Retina (tissue), 1 donor: ENCODE data around the gene RRH.
"Not testable (repeated sequence)": the region's sequence is repeated elsewhere in the genome, so short reads cannot be mapped to it uniquely, and the experiment has no call there.

Source experiments
- DNase-seq: peaks from one replicate; pipeline ENCODE4 v3.0.0-alpha.2; 2016

The RRH gene, protein sequence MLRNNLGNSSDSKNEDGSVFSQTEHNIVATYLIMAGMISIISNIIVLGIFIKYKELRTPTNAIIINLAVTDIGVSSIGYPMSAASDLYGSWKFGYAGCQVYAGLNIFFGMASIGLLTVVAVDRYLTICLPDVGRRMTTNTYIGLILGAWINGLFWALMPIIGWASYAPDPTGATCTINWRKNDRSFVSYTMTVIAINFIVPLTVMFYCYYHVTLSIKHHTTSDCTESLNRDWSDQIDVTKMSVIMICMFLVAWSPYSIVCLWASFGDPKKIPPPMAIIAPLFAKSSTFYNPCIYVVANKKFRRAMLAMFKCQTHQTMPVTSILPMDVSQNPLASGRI

DNA sequence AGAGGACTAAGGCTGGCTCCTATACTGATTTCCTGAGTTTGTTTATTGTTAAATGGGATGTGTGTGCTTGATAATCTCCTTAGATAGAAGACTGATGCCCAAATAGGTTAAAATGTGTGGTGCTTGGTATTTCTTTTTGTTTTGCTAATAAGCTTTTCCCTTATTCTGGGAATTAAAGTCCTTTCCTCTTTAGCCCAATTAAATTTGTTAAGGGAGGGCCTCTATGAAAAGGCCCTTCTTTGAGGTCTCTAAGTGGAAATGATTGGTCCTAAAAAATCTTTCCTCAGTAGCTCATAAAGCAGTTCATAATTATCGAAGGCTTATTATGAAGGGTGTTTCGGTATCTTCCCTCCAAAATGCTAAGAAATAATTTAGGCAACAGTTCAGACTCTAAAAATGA is at the start of gene RRH:
Gene RRH (plus strand): TSS at position 301 of the 400 bp plus-strand sequence. CDS start 56 bp downstream, at position 357.
- no peak for DNase-seq

DNA sequence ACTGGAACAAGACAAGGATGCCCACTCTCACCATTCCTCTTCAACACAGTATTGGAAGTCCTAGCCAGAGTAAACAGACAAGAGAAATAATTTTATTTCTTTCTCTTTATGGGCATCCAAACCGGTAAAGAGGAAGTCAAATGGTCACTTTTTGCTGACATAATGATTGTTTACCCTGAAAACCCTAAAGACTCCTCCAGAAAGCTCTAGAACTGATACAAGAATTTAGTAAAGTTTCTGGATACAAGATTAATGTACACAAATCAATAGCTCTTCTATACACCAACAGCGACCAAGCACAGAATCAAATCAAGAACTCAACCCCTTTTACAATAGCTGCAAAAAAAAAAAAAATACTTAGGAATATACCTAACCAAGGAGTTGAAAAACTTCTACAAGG is 45.7 kb upstream of the RRH start:
- DNase-seq = not testable (repeated sequence)

DNA sequence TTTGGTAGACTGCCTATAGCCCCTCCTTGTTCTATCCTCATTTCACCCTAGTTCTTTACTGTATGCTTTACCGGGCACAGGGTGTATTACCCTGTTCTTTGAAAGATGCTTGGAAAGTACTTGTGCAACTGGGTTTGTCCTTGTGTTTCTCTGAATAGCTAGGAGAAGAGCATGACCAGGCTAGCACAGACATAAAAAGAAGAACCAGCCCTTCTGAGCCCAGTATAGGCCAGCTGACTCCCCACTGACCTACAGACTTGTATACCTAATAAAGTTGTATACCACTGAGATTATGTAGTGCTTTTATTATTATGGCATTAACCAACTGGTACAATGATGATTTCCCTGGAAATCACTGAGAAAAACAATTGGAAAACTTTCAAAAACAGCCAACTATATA is 40.9 kb upstream of the RRH start:
- no peak for DNase-seq

DNA sequence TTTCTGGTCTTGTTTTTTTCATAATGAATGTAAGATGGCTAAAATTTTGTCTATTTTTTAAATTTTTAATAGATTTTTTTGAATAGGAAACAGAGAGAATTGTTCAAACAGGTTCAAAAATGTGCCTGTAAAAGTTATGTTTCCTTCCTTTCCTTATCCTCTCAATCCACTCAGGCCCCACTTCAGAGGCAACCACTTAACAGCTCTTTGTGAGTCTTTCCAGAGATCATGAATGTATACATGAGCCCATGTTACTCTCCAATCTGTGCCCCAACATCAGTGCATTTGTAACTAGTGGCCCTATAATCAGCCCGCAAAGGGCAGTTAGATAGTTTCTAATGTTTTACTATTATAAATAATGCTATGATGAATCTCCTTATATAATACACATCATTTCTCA is 40.0 kb upstream of the RRH start:
- DNase-seq = no peak

DNA sequence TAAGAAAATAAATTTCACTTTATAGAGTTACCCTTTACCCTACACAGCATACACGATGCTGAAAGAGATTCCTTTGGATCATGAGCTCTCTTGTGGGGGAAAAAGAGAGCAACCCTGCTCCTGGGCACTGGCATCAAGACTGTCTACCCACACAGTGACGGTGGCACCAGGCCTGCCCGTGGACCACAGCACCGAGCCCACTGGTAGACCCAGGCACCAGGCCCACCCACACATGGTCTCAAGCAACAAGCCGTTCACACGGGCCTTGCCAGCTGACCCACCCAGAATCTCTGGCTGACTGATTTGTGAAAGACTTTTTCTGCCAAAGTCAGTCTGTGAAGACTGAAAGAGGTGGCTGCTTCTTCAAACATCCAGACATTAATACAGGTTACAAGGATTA is 32.7 kb upstream of the RRH start:
- DNase-seq = no peak

DNA sequence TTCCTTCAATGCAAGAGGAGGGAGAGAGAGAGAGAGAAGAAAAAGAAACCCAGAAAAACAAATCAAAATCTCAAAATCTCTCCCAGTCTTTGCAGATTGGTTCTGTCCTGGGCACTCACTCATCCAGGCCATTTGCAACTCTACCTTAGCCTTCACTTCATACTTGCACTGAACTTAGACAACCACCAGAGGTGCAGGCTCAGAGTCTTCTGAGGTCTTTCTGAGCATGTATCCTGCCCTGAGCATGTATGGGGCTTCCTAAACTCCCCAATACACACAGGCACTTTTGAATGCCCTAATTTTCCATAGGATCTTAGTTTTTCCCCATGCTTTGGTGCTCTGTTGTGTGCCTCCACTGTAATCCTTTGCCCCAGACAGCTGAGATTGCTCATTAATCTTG is 28.9 kb upstream of the RRH start:
- no peak for DNase-seq

DNA sequence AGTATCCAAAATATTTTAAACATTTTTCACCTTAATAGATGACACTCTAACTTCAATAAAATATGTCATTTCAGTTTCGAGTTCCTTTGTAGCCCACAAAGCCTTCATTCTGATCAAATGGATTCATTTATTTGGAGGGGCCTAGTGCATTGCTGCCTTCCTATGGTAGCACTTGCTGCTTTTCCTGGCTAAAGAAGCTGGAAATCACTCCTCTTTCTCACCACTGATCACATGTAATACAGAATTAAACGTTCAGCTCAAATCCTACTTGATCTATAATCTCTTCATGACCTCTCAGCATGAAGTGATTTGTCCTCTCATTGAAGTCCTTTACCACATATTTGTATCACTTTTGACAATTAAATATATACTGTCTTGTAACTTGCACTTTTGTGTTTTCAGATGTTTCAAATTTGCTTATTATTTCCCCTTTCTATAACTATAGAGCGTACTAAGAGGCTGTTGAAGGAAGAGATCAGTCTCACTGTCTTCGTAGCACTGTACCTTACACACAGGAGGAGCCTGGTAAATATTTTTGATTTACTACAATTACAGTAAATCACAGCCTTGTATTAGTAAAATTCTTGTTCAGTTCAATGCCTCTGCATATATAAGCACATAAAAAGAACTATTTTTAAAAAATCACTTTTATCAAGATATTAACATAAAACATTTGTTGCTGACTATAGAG is 26.5 kb upstream of the RRH start:
- DNase-seq = no peak

DNA sequence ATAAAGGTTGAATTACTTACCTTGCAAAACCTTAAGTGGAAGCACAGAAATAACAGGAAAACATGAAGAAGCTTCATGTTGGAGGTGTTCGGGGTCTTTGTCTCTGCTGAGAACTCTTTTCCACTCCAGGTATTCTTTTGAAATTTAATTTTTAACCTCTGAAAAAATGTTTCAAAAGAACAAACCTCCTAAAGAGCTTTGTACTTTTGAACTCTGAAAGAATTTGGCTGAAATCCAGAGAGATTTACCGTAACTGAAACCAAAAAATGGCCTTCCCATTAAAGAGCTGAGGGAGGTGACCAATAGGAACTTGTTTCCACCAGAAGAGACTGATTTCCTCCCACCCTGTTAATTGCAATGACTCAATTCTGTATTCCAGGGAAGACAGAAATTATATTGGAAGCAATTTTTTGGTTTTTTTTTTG is 25.9 kb upstream of the RRH start, which contains the start of gene CFI:
Gene CFI (minus strand): TSS at position 105 of the 425 bp plus-strand sequence. CDS start 28 bp downstream, at position 77.
- no peak for DNase-seq

DNA sequence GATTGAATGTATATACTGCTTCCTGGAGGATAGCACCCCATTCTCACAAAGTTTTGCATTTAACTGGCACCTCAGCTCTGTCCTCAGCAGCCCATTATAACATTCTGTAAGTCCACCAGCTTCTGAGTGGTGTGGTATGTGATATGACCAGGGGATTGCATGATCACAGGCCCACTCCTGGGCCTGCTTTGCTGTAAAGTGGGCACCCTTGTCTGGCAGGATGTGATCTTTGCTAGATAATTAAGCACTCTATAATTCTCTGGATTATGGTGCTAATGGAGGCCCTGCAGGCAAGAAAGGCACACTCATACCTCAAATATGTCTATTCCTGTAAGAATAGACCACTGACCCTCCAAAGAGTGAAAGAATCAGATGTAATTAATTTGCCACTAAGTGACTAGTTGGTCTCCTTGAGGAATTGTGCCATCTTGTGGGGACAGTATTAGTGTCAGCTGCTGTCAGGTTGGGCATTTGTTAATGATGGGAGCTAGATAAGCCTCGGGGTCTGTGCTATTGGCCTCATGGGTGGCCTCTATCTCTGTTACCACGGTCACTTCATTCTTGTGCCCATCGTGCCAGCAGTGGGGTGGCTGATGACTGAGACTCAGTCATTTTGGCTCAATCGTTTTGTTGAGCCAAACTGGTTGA is 23.7 kb upstream of the RRH start:
- peak; percentile 43 for DNase-seq

DNA sequence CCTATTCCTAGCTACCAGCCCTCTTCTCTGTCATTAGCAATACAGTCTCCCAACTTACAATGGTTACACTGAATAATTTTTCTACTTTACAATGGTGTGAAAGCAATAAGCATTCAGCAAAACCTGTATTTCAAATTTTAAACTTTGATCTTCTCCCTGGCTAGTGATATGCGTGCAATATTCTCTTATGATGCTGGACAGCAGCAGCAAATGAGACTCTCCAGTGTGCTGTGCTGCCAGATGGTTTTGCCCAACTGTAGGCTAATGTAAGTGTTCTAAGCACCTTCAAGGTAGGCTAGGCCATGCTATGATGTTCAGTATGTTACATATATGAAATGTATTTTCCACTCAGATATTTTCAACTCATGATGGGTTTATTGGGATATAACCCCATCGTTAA is 18.1 kb upstream of the RRH start:
- no peak for DNase-seq

DNA sequence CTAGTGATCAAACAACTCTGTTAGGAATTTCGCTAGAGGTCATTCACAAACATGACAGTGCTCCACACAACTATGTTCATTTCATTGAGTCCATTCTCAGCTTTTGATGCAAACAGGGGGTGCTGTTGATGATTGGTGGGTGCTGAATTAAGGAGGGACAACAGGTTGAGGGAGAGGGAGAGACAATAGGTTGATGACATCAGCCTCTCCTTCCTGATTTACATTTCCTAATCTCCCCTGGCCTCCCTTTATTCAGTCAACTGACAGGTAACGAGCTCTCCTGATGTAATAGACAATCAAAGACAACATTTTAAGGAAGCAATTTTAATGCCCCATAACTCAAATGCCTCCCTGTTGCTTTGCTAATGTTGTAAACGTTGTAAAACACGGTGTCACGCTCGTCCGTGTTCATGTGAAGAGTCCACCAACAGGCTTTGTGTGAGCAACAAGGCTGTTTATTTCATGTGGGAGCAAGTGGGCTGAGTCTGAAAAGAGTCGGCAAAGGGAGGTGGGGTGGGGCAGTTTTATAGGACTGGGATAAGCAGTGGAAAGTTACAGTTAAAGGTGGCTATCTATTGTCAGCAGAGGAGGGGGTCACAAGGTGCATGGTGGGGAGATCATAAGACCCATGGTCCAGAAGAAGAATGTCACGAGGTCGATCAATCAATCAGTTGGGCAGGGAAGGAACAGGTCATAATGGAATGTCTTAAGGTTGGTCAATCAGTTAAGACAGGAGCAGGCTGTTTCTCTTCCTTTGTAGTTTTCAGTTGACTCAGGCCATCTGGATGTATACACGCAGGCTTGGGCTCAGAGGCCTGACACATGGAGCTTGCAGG is 17.0 kb upstream of the RRH start:
- DNase-seq = no peak

DNA sequence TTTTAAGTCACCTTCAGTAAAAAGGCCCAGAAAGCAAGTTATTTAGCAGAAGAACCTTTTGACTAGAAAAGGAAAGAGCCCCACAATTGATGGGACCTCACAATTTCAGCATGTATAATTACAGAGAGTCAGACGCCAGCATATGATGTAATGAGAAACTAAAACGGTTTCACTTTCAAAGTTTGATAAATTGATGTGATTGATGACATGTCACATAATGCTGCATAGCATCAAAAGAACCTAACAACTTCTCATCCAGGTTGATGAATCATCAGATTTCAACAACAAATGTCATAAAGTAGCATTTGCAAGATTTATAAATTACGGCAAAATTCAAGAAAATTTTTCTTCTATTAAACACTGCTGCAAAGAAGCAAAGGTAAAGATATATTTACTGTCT is 16.1 kb upstream of the RRH start:
- DNase-seq = no peak

DNA sequence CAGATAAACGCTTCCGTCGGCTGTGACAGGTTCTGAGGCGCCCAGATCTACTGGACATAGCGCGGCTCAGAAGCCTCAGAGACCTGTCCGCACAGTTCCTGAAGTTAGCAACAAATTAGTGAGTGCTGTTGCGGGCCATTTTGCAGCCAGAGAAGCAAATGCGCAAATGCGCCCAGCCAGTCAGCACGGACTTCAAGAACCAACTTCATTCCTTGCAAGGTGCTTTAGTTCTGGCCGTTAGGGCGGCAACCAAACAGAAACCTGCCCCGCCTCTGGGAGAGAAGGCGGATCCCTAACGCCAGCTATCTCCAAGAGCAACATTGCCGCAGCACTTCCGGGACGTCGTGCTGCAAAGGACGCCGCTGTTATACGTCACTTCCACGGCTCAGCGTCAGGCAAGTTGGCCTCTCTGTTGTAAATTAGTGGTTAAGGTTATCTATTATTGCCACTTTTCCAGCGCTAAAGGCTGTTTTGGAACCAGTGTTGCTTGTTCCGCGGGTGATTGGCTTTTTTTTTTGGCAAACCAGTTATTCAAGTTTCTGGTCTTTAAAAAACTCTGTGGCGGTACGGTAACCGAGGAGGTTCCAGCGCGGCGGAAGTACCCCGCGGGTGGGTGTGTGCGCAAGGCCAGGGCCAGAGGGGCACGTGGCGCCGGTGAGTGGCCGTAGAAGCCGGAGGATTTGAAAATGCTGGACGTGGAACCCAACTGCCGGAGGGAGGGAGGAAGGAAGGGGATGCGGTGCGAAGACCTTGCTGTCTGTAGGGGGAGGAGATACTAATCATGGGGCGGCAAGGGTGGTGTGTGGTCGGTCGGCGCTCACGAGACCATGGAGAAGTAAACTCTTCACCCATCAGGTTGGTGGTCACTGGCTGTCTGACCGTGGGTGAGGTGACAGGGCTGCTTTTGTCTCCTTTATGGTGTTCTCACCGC is 12.4 kb upstream of the RRH start, which contains the start of gene GAR1:
Gene GAR1 (plus strand): TSS at position 612 of the 931 bp plus-strand sequence. CDS start 403 bp downstream, outside the sequence.
- DNase-seq = peak; percentile 96

DNA sequence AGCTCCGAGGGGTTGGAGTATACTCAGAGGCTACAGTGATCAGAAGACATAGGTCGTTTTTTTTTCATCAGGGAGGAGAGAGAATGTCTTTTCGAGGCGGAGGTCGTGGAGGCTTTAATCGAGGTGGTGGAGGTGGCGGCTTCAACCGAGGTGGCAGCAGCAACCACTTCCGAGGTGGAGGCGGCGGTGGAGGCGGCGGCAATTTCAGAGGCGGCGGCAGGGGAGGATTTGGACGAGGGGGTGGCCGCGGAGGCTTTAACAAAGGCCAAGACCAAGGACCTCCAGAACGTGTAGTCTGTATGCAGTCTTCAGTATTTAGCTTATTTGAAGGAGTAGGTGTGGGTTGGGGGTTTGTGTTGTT is 11.7 kb upstream of the RRH start:
- no peak for DNase-seq

DNA sequence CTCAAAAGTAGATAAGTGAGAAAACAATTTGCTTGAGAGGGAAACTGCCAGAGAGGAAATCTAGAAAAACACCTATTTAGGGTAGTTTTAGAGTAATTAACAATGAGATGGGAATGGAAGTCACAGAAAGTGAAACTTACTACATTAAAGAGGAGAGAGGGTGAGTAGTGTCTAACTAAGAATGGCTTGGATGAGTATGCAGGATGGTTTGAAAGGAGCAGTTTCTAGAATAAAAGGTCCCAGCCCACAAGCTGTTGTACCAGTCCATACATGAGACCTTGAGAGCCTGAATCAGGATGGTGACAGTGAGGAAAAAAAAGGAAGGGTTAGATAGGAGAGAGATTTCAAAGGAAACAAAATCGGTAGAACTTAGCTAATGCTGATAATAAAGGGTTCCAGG is 10.9 kb upstream of the RRH start:
- DNase-seq = no peak

DNA sequence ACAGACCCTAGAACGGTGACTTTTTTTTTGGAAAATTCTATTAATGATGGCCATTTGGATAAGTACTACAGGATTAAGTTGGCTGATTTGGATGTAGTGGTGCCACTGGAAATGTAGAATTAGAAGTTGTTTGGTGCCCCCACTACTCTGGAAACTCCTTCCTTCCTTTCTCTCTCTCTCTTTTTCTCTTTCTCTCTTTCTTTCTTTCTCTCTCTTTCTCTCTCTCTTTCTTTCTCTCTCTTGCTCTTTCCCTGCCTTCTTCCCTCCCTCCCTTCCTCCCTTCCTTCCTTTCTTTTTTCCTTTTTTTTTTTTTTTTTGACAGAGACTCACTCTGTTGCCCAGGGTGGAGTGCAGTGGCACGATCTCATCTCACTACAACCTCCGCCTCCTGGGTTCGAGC is 9.5 kb upstream of the RRH start:
- DNase-seq = no peak

DNA sequence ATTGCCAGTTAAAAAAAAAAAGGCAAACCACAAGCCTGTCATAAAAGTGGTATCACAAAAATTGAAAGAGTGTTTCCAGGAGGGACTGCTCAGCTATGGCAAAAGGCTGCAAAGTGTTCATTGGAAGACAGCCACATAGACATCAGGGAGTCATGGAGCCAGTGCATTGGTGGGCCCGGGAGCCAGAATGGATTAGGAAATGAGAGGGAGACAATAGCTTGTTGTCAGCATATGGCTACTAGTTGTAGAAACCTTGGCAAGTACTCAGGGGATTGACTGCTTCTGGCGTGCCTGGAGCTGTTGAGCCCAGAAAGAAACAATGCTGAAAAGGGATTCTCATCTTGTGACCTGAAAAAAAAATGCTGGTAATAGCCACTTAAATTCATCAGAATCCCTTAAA is 7.2 kb upstream of the RRH start:
- no peak for DNase-seq

DNA sequence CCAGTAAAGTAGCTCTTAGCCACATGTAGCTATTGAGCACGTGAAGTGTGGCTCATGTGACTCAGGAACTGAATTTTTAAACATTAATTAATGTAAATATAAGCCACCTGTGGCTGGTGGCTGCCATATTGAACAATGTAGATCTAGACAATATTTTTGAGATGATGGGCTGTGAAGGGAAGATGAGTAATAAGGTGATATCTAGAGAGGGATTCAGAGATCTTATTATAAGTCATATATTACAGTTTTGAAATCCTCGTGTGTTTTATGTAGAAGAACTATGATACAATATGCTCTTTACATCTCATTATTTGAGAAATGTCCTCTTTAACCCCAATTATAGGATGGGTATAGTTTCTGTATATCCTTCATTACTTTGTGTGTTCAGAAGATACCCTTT is 6.6 kb upstream of the RRH start:
- no peak for DNase-seq

DNA sequence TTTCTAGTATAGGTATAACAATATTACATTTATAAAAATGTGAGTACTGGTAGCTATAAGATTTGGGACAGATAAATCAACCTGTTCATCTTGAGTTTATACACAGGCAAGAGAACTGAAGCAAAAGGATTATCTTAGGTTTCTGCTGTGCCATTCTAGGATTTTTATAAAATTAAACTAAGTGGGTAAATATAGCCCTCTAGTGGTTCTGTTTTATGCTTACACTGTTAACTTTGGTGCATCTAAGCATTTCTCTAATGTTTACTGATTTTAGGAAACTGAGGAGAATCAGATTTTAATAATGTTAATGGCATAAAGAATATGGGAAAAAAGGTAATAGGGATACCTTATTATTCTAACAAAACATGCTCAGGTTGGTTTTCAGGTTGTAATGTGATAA is 1.1 kb upstream of the RRH start:
- DNase-seq = no peak

DNA sequence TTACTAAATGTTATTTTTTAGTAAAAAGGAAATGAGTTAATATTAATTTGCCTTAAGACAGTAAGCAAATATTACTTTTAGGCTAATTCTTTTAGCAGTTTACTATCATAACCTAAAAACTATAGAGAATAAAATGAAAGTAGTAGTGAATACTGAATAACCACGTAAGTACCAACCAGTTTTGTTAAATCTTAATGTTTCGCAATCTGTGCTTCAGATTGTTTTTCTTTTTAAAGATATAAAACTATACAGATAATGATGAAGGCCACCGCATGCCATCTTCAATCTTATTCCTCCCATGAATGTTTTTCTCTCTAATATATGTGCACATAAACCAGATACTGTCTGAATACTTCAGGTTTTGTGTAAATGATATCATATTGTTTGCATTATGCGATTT is 6.0 kb downstream of the RRH start:
- no peak for DNase-seq

DNA sequence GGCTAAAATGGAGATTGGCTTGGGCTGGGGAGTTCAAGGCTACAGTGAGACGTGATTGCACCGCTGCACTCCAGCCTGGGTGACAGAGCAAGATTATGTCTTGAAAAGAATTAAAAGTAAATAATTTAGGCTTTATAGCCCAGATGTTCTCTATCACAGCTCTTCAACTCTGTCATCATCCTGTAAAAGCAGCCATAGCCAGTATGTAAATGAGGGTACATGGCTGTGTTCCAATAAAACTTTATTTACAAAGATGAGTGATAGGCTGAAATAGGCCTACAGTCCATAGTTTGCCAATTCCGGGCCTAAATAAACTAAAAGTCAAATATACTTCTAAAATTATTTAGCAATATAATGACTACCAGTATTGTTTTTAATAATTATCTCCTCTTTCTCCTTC is 9.2 kb downstream of the RRH start:
- no peak for DNase-seq
